ENCODE results near the gene CIAPIN1. TPM values are rescaled to one million over a fixed set of nuclear protein-coding genes. Genes with fewer than 3 reads are reported as not detected.

Gene CIAPIN1
- total RNA-seq, 1 donor from 2014 or later = 71.3 TPM

- Histone ChIP-seq H3K36me3 (ENCODE audit: control insufficient read depth, insufficient read depth, low read length) (no peaks in the 10 kb centered on the region), H3K27me3 (ENCODE audit: control insufficient read depth, insufficient read depth, low read length) (peaks cover 2% of the 10 kb centered on the region), H3K4me3 (ENCODE audit: low read depth, low read length) (no peak overlapping the region)
- FAIRE-seq (no peak), DNase-seq (ENCODE audit: low read depth) (no peak)
- no peak for TF ChIP-seq CTCF (IDR thresholded peaks at IDR 0.05; ENCODE audit: insufficient read depth, low read length, severe bottlenecking)
Observed at GRCh38 chr16:57395026-57395425, 52.2 kb downstream of the CIAPIN1 start.

- no peak for TF ChIP-seq CTCF (IDR thresholded peaks at IDR 0.05; ENCODE audit: insufficient read depth, low read length, severe bottlenecking)
- Histone ChIP-seq H3K36me3 (ENCODE audit: control insufficient read depth, insufficient read depth, low read length) (no peaks in the 10 kb centered on the region), H3K27me3 (ENCODE audit: control insufficient read depth, insufficient read depth, low read length) (peaks cover 2% of the 10 kb centered on the region), H3K4me3 (ENCODE audit: low read depth, low read length) (no peak overlapping the region)
- DNase-seq (ENCODE audit: low read depth) (peak; percentile 81), FAIRE-seq (peak; percentile 96)
Observed at GRCh38 chr16:57394444-57394843, 52.7 kb downstream of the CIAPIN1 start.

GRCh38 chr16:57392694-57393093, 54.5 kb downstream of the CIAPIN1 start:
- peak; percentile 66 for DNase-seq (ENCODE audit: low read depth)
- H3K36me3 ChIP-seq (ENCODE audit: control insufficient read depth, insufficient read depth, low read length) = no peaks in the 10 kb centered on the region
- TF ChIP-seq CTCF (IDR thresholded peaks at IDR 0.05; ENCODE audit: insufficient read depth, low read length, severe bottlenecking) = no peak
- FAIRE-seq = no peak
- H3K4me3 ChIP-seq (ENCODE audit: low read depth, low read length) = no peak overlapping the region
- H3K27me3 ChIP-seq (ENCODE audit: control insufficient read depth, insufficient read depth, low read length) = peaks cover 2% of the 10 kb centered on the region

- Histone ChIP-seq H3K36me3 (ENCODE audit: control insufficient read depth, insufficient read depth, low read length) (no peaks in the 10 kb centered on the region), H3K27me3 (ENCODE audit: control insufficient read depth, insufficient read depth, low read length) (no peaks in the 10 kb centered on the region), H3K4me3 (ENCODE audit: low read depth, low read length) (no peak overlapping the region)
- no peak for TF ChIP-seq CTCF (IDR thresholded peaks at IDR 0.05; ENCODE audit: insufficient read depth, low read length, severe bottlenecking)
- no peak for DNase-seq (ENCODE audit: low read depth)
- no peak for FAIRE-seq
Observed at GRCh38 chr16:57391708-57392107, 55.5 kb downstream of the CIAPIN1 start.

- FAIRE-seq (no peak), DNase-seq (ENCODE audit: low read depth) (no peak)
- Histone ChIP-seq H3K27me3 (ENCODE audit: control insufficient read depth, insufficient read depth, low read length) (peaks cover 2% of the 10 kb centered on the region), H3K36me3 (ENCODE audit: control insufficient read depth, insufficient read depth, low read length) (no peaks in the 10 kb centered on the region), H3K4me3 (ENCODE audit: low read depth, low read length) (no peak overlapping the region)
- TF ChIP-seq CTCF (IDR thresholded peaks at IDR 0.05; ENCODE audit: insufficient read depth, low read length, severe bottlenecking) = no peak
Observed at GRCh38 chr16:57391300-57391699, 55.9 kb downstream of the CIAPIN1 start.

GRCh38 chr16:57390636-57391295, 56.4 kb downstream of the CIAPIN1 start:
- no peak overlapping the region for H3K4me3 ChIP-seq (ENCODE audit: low read depth, low read length)
- H3K27me3 ChIP-seq (ENCODE audit: control insufficient read depth, insufficient read depth, low read length) = peaks cover 2% of the 10 kb centered on the region
- no peak for DNase-seq (ENCODE audit: low read depth)
- TF ChIP-seq CTCF (IDR thresholded peaks at IDR 0.05; ENCODE audit: insufficient read depth, low read length, severe bottlenecking) = no peak
- no peaks in the 10 kb centered on the region for H3K36me3 ChIP-seq (ENCODE audit: control insufficient read depth, insufficient read depth, low read length)
- no peak for FAIRE-seq

Data from bronchial epithelial cell (primary cell).